HCT116 (cell line): ENCODE measurements around the gene EBP. TPM values are rescaled to one million over a fixed set of nuclear protein-coding genes. Genes with fewer than 3 reads are reported as not detected.

ENCODE experiments used
- ATAC-seq: fragments of 200-7000 bp; cut with Tn5 transposase; 2 replicates; pipeline ENCODE4 v1.9.1; 2020; ENCODE audit warnings: mild to moderate bottlenecking, moderate library complexity
- BruUV-seq: library from RNA; stranded (reverse); fragments of 400-500 nt; replicated peaks from 2 replicates; lab custom pipeline; 2021; lab: Mats Ljungman, UMichigan
- CTCF ChIA-PET: fragments of 300-600 bp; sonication (Branson Sonifier 250); formaldehyde crosslinking; loops from one replicate; lab custom pipeline; 2021; ENCODE audit warnings: antibody characterized with exemption; lab: Charles Lee
- POLR2A ChIA-PET: fragments of 300-600, 350-600 bp; sonication (Branson Sonifier 250); formaldehyde crosslinking; loops from one replicate; lab custom pipeline; 2021; ENCODE audit warnings: antibody characterized with exemption; lab: Charles Lee
- RAD21 ChIA-PET, 2 experiments: fragments of 300-600 bp; sonication (Branson Sonifier 250); formaldehyde crosslinking; loops; one replicate each; lab custom pipeline; 2023; ENCODE audit warnings: low total read pairs in 2 of 2; ENCODE audit not compliant: uncharacterized antibody in 2 of 2, unreplicated experiment in 2 of 2, low non-redundant PET in 1 of 2; lab: Charles Lee
- DNase-seq: peaks from one replicate; pipeline ENCODE4 v3.0.0-alpha.2; 2010; ENCODE audit warnings: low read depth, low spot score
- H2AFZ ChIP-seq: fragments of 200-600 bp; shearing (Covaris generic), sonication (generic); 2 replicates; pipeline ENCODE4 v1.6.1; 2017; ENCODE audit warnings: low read depth, mixed run types, mixed read lengths, antibody characterized with exemption, low read length; ENCODE audit not compliant: poor library complexity, severe bottlenecking
- H3K27ac ChIP-seq: 2 replicates; pipeline ENCODE4 v1.5.1; 2012; ENCODE audit warnings: low read depth, low read length
- H3K27me3 ChIP-seq: fragments of 200-600 bp; sonication (generic); 2 replicates; pipeline ENCODE4 v1.6.1; 2016; ENCODE audit warnings: mixed run types, low read length, mixed read lengths; ENCODE audit not compliant: insufficient read depth
- H3K36me3 ChIP-seq, 2 experiments: fragments of 200-500 bp in 1 of 2; fragments of 200-600 bp in 1 of 2; sonication (Bioruptor generic) in 1 of 2; sonication (generic) in 1 of 2; 2 replicates each; pipeline versions ENCODE4 v1.5.1 to v1.6.1; 2014 to 2016; ENCODE audit warnings: low read length in 2 of 2, inconsistent platforms in 1 of 2, mixed read lengths in 1 of 2, mixed run types in 1 of 2; ENCODE audit not compliant: insufficient read depth in 2 of 2, control insufficient read depth in 1 of 2
- H3K4me1 ChIP-seq, 2 experiments: fragments of 200-600 bp in 1 of 2; sonication (generic) in 1 of 2; 2 replicates each; pipeline versions ENCODE4 v1.5.1 to v1.6.1; 2012 to 2017; ENCODE audit warnings: low read length in 2 of 2, inconsistent platforms in 1 of 2, mild to moderate bottlenecking in 1 of 2, mixed read lengths in 1 of 2, mixed run types in 1 of 2, moderate library complexity in 1 of 2; ENCODE audit not compliant: insufficient read depth in 2 of 2, control insufficient read depth in 1 of 2
- H3K4me2 ChIP-seq: fragments of 200-600 bp; sonication (generic); 2 replicates; pipeline ENCODE4 v1.6.1; 2017; ENCODE audit warnings: mixed run types, low read length, mixed read lengths
- H3K4me3 ChIP-seq, 2 experiments: fragments of 200-600 bp in 1 of 2; sonication (generic) in 1 of 2; replicated peaks in 1 of 2; 2 replicates each; pipeline ENCODE4 v1.5.1; 2011 to 2016; ENCODE audit warnings: low read length in 2 of 2, control low read depth in 1 of 2, low read depth in 1 of 2, mild to moderate bottlenecking in 1 of 2, mixed read lengths in 1 of 2, mixed run types in 1 of 2
- H3K79me2 ChIP-seq: fragments of 200-600 bp; sonication (generic); 2 replicates; pipeline ENCODE4 v1.6.1; 2017; ENCODE audit warnings: mild to moderate bottlenecking, mixed run types, low read length, moderate library complexity, mixed read lengths; ENCODE audit not compliant: insufficient read depth
- H3K9ac ChIP-seq: fragments of 200-600 bp; sonication (generic); 2 replicates; pipeline ENCODE4 v1.6.1; 2016; ENCODE audit warnings: low read length, mixed read lengths
- H3K9me2 ChIP-seq: fragments of 200-600 bp; sonication (generic), shearing (Covaris generic); 2 replicates; pipeline ENCODE4 v1.6.1; 2017; ENCODE audit warnings: mixed run types, mild to moderate bottlenecking, moderate library complexity; ENCODE audit not compliant: insufficient read depth
- H3K9me3 ChIP-seq, 2 experiments: fragments of 200-500 bp in 1 of 2; fragments of 200-600 bp in 1 of 2; sonication (Bioruptor generic) in 1 of 2; sonication (generic) in 1 of 2; 2 replicates each; pipeline ENCODE4 v1.6.1; 2014 to 2017; ENCODE audit warnings: low read length in 2 of 2, mixed read lengths in 2 of 2, inconsistent platforms in 1 of 2, low read depth in 1 of 2, mild to moderate bottlenecking in 1 of 2, mixed run types in 1 of 2, moderate library complexity in 1 of 2; ENCODE audit not compliant: control insufficient read depth in 1 of 2, insufficient read depth in 1 of 2
- H4K20me1 ChIP-seq: fragments of 200-600 bp; sonication (generic), shearing (Covaris generic); 2 replicates; pipeline ENCODE4 v1.6.1; 2017; ENCODE audit warnings: mixed run types, mild to moderate bottlenecking, moderate library complexity; ENCODE audit not compliant: insufficient read depth
- CBX3 ChIP-seq: IDR thresholded peaks from 2 replicates; pipeline ENCODE4 v1.6.1; 2012; ENCODE audit warnings: low read depth
- EZH2 ChIP-seq: fragments of 200-600 bp; sonication (generic); IDR thresholded peaks from 2 replicates; pipeline ENCODE4 v1.6.1; 2017; ENCODE audit warnings: antibody characterized with exemption, mixed run types
- FOSL1 ChIP-seq: IDR thresholded peaks from 2 replicates; pipeline ENCODE4 v1.6.1; 2012; ENCODE audit warnings: low read depth
- JUND ChIP-seq: IDR thresholded peaks from 2 replicates; pipeline ENCODE4 v1.6.1; 2012
- YY1 ChIP-seq: IDR thresholded peaks from 2 replicates; pipeline ENCODE4 v1.6.1; 2011; ENCODE audit warnings: low read length, low read depth, moderate library complexity, mild to moderate bottlenecking; ENCODE audit not compliant: insufficient replicate concordance; ENCODE audit errors: extremely low read depth
- intact Hi-C: fragments of 100-400 bp; cut with micrococcal nuclease; formaldehyde crosslinking; loops from 2 replicates; pipeline ENCODE4 v1.10.0; 2022
- total RNA-seq: library from RNA; stranded (reverse); gene quantifications from one replicate; pipeline ENCODE4 v1.2.1, GENCODE V29; 2021; ENCODE audit not compliant: unreplicated experiment
- TF ChIP-seq, protein P1 (sequence below): IDR thresholded peaks from 2 replicates; pipeline ENCODE4 v1.6.1; 2012; ENCODE audit warnings: low read depth
- TF ChIP-seq, protein P2 (sequence below), 3 experiments: fragments of 200-600 bp in 1 of 3; sonication (generic) in 1 of 3; IDR thresholded peaks in 2 of 3; conservative IDR thresholded peaks in 1 of 3; 2 replicates each; pipeline ENCODE4 v1.5.1; 2012 to 2017; ENCODE audit warnings: low read depth in 2 of 3, low read length in 2 of 3, antibody characterized with exemption in 1 of 3, borderline replicate concordance in 1 of 3, control low read depth in 1 of 3, mild to moderate bottlenecking in 1 of 3, mixed read lengths in 1 of 3, mixed run types in 1 of 3, moderate library complexity in 1 of 3; ENCODE audit not compliant: insufficient read depth in 1 of 3
- TF ChIP-seq, protein P3 (sequence below): IDR thresholded peaks from 2 replicates; pipeline ENCODE4 v1.6.1; 2012
- TF ChIP-seq, protein P4 (sequence below): IDR thresholded peaks from 2 replicates; pipeline ENCODE4 v1.6.1; 2011; ENCODE audit warnings: mild to moderate bottlenecking, low read length, moderate library complexity; ENCODE audit not compliant: insufficient replicate concordance; ENCODE audit errors: extremely low read depth

EBP gene
- total RNA-seq, 1 experiment from 2014 or later = 93.8 TPM

DNA sequence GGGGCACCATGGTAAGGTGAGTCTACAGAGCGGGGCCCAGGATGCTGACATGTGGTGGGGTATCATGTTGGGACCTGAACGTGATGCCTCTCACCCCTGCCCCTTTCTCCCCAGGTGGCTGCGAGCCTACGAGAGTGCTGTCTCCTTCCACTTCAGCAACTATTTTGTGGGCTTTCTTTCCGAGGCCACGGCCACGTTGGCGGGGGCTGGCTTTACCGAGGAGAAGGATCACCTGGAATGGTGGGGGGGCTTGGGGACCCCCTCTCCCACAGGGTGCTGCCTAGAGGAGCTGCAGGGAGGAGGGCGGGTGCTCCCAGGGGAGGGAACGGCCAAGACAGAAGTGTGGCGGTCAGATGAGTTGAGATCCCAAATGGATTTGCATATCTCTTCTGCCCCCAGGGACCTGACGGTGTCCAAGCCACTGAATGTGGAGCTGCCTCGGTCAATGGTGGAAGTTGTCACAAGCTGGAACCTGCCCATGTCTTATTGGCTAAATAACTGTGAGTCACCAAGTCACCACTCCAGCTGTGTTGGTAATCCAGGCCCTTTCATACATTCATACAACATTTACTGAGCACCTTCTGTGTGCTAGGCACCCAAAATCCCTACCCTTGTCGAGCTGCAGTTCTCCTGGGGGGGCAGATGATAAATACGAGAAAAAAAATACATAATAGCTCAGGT, 7.3 kb upstream of the EBP start:
- no peaks in the 10 kb centered on the region for H3K9me2 ChIP-seq
- no peaks in the 10 kb centered on the region for H3K36me3 ChIP-seq
- H3K4me3 ChIP-seq = no peak overlapping the region
- H3K27ac ChIP-seq = no peak overlapping the region
- intact Hi-C loops = no loop called here
- ATAC-seq = no peak
- H2AFZ ChIP-seq = no peak overlapping the region
- ChIA-PET CTCF (no interaction called here), RAD21 (no interaction called here), POLR2A (no interaction called here)
- H4K20me1 ChIP-seq = no peaks in the 10 kb centered on the region
- H3K27me3 ChIP-seq = no peaks in the 10 kb centered on the region
- no peak overlapping the region for H3K9ac ChIP-seq
- no peaks in the 10 kb centered on the region for H3K9me3 ChIP-seq
- no peak for DNase-seq
- no peaks in the 10 kb centered on the region for H3K79me2 ChIP-seq
- H3K4me2 ChIP-seq = no peak overlapping the region
- H3K4me1 ChIP-seq = peaks cover 6 to 8% of the 10 kb centered on the region in 2 experiments; a peak in 2 of 4 replicates
- TF ChIP-seq JUND = no peak
- TF ChIP-seq, protein P1, sequence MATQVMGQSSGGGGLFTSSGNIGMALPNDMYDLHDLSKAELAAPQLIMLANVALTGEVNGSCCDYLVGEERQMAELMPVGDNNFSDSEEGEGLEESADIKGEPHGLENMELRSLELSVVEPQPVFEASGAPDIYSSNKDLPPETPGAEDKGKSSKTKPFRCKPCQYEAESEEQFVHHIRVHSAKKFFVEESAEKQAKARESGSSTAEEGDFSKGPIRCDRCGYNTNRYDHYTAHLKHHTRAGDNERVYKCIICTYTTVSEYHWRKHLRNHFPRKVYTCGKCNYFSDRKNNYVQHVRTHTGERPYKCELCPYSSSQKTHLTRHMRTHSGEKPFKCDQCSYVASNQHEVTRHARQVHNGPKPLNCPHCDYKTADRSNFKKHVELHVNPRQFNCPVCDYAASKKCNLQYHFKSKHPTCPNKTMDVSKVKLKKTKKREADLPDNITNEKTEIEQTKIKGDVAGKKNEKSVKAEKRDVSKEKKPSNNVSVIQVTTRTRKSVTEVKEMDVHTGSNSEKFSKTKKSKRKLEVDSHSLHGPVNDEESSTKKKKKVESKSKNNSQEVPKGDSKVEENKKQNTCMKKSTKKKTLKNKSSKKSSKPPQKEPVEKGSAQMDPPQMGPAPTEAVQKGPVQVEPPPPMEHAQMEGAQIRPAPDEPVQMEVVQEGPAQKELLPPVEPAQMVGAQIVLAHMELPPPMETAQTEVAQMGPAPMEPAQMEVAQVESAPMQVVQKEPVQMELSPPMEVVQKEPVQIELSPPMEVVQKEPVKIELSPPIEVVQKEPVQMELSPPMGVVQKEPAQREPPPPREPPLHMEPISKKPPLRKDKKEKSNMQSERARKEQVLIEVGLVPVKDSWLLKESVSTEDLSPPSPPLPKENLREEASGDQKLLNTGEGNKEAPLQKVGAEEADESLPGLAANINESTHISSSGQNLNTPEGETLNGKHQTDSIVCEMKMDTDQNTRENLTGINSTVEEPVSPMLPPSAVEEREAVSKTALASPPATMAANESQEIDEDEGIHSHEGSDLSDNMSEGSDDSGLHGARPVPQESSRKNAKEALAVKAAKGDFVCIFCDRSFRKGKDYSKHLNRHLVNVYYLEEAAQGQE = no peak
- TF ChIP-seq, protein P2, sequence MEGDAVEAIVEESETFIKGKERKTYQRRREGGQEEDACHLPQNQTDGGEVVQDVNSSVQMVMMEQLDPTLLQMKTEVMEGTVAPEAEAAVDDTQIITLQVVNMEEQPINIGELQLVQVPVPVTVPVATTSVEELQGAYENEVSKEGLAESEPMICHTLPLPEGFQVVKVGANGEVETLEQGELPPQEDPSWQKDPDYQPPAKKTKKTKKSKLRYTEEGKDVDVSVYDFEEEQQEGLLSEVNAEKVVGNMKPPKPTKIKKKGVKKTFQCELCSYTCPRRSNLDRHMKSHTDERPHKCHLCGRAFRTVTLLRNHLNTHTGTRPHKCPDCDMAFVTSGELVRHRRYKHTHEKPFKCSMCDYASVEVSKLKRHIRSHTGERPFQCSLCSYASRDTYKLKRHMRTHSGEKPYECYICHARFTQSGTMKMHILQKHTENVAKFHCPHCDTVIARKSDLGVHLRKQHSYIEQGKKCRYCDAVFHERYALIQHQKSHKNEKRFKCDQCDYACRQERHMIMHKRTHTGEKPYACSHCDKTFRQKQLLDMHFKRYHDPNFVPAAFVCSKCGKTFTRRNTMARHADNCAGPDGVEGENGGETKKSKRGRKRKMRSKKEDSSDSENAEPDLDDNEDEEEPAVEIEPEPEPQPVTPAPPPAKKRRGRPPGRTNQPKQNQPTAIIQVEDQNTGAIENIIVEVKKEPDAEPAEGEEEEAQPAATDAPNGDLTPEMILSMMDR (IDR thresholded peaks at IDR 0.05 in 2 of 3, conservative IDR thresholded peaks at IDR 0.05 in 1 of 3; ENCODE audit: borderline replicate concordance in 1 of 3, insufficient read depth in 1 of 3, low read depth in 2 of 3, low read length in 2 of 3) = no peak
- TF ChIP-seq, protein P3, sequence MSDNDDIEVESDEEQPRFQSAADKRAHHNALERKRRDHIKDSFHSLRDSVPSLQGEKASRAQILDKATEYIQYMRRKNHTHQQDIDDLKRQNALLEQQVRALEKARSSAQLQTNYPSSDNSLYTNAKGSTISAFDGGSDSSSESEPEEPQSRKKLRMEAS = no peak
- TF ChIP-seq, protein P4, sequence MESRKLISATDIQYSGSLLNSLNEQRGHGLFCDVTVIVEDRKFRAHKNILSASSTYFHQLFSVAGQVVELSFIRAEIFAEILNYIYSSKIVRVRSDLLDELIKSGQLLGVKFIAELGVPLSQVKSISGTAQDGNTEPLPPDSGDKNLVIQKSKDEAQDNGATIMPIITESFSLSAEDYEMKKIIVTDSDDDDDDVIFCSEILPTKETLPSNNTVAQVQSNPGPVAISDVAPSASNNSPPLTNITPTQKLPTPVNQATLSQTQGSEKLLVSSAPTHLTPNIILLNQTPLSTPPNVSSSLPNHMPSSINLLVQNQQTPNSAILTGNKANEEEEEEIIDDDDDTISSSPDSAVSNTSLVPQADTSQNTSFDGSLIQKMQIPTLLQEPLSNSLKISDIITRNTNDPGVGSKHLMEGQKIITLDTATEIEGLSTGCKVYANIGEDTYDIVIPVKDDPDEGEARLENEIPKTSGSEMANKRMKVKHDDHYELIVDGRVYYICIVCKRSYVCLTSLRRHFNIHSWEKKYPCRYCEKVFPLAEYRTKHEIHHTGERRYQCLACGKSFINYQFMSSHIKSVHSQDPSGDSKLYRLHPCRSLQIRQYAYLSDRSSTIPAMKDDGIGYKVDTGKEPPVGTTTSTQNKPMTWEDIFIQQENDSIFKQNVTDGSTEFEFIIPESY = no peak
- no peak for TF ChIP-seq FOSL1
- no peak for TF ChIP-seq YY1
- TF ChIP-seq CBX3 = no peak
- TF ChIP-seq EZH2 = no peak
- no TSS peak for BruUV-seq
